NCI-H1930 (cell line): Measurements from ENCODE around the gene CCDC88B.

Source experiments
- DNase-seq, 2 experiments: peaks; one replicate each; lab custom pipeline; 2025; lab: John Stamatoyannopoulos, UW

Gene CCDC88B

GRCh38 chr11:64343767-64344559, 4.0 kb downstream of the CCDC88B start:
- no peak for DNase-seq

GRCh38 chr11:64344787-64345186, 4.8 kb downstream of the CCDC88B start:
- DNase-seq: no peak

- no peak for DNase-seq
Measured at GRCh38 chr11:64347193-64347867, 7.3 kb downstream of the CCDC88B start.

GRCh38 chr11:64348383-64349024, 8.5 kb downstream of the CCDC88B start:
- DNase-seq: no peak

- DNase-seq: no peak
Measured at GRCh38 chr11:64349025-64349387, 9.0 kb downstream of the CCDC88B start.

GRCh38 chr11:64349404-64349803, 9.4 kb downstream of the CCDC88B start:
- DNase-seq: no peak

- no peak for DNase-seq
Measured at GRCh38 chr11:64351136-64351631, 11.2 kb downstream of the CCDC88B start.

GRCh38 chr11:64352099-64352994, 12.3 kb downstream of the CCDC88B start:
- no peak for DNase-seq

GRCh38 chr11:64352995-64353714, 13.2 kb downstream of the CCDC88B start:
- DNase-seq: no peak

GRCh38 chr11:64353715-64354506, 13.9 kb downstream of the CCDC88B start:
- DNase-seq: no peak

- DNase-seq: peak; percentile 56 to 64
Measured at GRCh38 chr11:64355078-64355940, 15.3 kb downstream of the CCDC88B start.

GRCh38 chr11:64356498-64357411, 16.8 kb downstream of the CCDC88B start:
- DNase-seq: peak; percentile 29 to 41

GRCh38 chr11:64357446-64357845, 17.4 kb downstream of the CCDC88B start:
- DNase-seq: no peak

- DNase-seq: no peak
Measured at GRCh38 chr11:64357904-64358535, 18.0 kb downstream of the CCDC88B start.

- no peak for DNase-seq
Measured at GRCh38 chr11:64358536-64358906, 18.5 kb downstream of the CCDC88B start.

- peak in 1 of 2 experiments; percentile 65 for DNase-seq
Measured at GRCh38 chr11:64358907-64359711, 19.1 kb downstream of the CCDC88B start, which contains the start of gene RPS6KA4. RPS6KA4 (plus strand) TSS chr11:64359162; CDS start chr11:64359236, 74 bp downstream.
